AG04450 (cell line): ENCODE results near the gene PPM1H. TPM values are rescaled to one million over a fixed set of nuclear protein-coding genes. Genes with fewer than 3 reads are reported as not detected.
A peak's percentile ranks its signal among the peaks of the same experiment; 100 is the strongest.

Experiments
- CTCF ChIA-PET: fragments of 300-600, 350-600 bp; formaldehyde crosslinking; extraction: SDS; loops from one replicate; lab custom pipeline; 2022; ENCODE audit warnings: antibody characterized with exemption, inconsistent platforms; lab: Charles Lee
- POLR2A ChIA-PET: fragments of 350-600 bp; formaldehyde crosslinking; extraction: SDS; loops from one replicate; lab custom pipeline; 2021; ENCODE audit warnings: antibody characterized with exemption, inconsistent platforms; lab: Yijun Ruan, JAX
- DNase-seq: peaks from one replicate; pipeline ENCODE4 v3.0.0-alpha.2; 2011; ENCODE audit warnings: low read depth, low spot score
- H3K27ac ChIP-seq: one replicate; pipeline ENCODE4 v1.5.1; 2012; ENCODE audit warnings: low read depth, low read length, control low read depth
- H3K27me3 ChIP-seq: one replicate; pipeline ENCODE4 v1.6.0; 2012; ENCODE audit warnings: low read length; ENCODE audit not compliant: control insufficient read depth, insufficient read depth
- H3K4me3 ChIP-seq: 2 replicates; pipeline ENCODE4 v1.5.1; 2011; ENCODE audit warnings: mild to moderate bottlenecking, low read depth, low read length, control low read depth
- H3K9me3 ChIP-seq: 2 replicates; pipeline ENCODE4 v1.5.1; 2012; ENCODE audit warnings: low read length; ENCODE audit not compliant: control insufficient read depth, insufficient read depth
- polyA plus RNA-seq: library from polyadenylated mRNA; depleted of rRNA; stranded (reverse); fragments of >200 nt; gene quantifications from 2 replicates; pipeline ENCODE4 v1.2.3, GENCODE V29; 2011; rRNA removed
- small RNA-seq: library from RNA; depleted of rRNA; stranded (forward); fragments of <200 nt; gene quantifications from one replicate; pipeline ENCODE3, GENCODE V24; 2012; ENCODE audit warnings: low read depth; ENCODE audit not compliant: insufficient read length
- TF ChIP-seq, protein P1 (sequence below): IDR thresholded peaks from 2 replicates; pipeline ENCODE4 v1.5.1; 2011; ENCODE audit warnings: low read depth, low read length, control low read depth, inconsistent platforms

PPM1H gene
- polyA plus RNA-seq, 1 experiment: 0.12 TPM

DNA sequence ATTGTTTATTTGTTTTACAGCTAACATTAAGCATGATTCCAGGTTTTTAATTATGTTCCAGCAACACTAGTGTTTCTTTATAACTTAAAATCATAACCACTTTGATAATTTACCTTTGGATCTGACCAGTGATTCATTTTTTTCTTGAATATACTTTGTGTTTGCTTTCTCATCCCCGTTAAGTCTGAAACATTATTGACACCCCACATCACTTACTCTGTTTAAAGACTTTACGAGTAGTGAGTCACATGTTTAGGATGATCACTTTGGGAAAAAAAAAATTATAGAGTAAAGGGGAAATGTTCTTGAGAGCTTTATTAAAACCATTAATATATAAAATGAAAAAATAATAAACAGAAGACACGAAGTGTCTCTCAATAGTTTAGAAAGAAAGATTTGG, 336.1 kb downstream of the PPM1H start:
- POLR2A ChIA-PET: interaction anchor here (0.6 kb wide), 1 partner anchor 37 kb away, joined by 4 read pairs; no protein-coding TSS in a partner anchor
- TF ChIP-seq, protein P1, sequence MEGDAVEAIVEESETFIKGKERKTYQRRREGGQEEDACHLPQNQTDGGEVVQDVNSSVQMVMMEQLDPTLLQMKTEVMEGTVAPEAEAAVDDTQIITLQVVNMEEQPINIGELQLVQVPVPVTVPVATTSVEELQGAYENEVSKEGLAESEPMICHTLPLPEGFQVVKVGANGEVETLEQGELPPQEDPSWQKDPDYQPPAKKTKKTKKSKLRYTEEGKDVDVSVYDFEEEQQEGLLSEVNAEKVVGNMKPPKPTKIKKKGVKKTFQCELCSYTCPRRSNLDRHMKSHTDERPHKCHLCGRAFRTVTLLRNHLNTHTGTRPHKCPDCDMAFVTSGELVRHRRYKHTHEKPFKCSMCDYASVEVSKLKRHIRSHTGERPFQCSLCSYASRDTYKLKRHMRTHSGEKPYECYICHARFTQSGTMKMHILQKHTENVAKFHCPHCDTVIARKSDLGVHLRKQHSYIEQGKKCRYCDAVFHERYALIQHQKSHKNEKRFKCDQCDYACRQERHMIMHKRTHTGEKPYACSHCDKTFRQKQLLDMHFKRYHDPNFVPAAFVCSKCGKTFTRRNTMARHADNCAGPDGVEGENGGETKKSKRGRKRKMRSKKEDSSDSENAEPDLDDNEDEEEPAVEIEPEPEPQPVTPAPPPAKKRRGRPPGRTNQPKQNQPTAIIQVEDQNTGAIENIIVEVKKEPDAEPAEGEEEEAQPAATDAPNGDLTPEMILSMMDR: no peak
- H3K4me3 ChIP-seq: no peak overlapping the region
- DNase-seq: no peak
- CTCF ChIA-PET: interaction anchor here (0.9 to 6.5 kb wide), 3 partner anchors 16 to 198 kb away, joined by 3 to 72 read pairs (median 5); no protein-coding TSS in a partner anchor
- H3K9me3 ChIP-seq: no peaks in the 10 kb centered on the region
- H3K27me3 ChIP-seq: no peaks in the 10 kb centered on the region
- no peak overlapping the region for H3K27ac ChIP-seq

DNA sequence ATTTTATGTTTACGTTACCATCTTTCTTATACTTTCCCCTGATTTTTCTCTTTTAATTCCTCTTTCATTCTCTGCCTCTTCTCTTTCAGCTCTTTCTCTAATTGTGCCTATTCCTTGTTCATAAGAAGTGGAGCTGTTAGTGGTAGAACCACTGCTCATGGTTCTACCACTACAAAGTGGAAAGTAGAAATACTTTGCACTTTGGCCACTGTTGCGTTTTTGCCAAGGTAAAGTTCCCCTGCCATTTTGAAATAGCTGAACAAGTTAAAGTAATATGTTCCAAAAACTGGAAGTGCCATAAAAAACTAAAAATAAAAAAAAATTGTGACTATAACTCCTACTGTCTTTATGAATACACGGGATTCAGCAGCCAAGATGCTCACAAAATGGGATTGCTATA, 337.7 kb downstream of the PPM1H start:
- Histone ChIP-seq H3K27ac (no peak overlapping the region), H3K9me3 (no peaks in the 10 kb centered on the region), H3K27me3 (no peaks in the 10 kb centered on the region), H3K4me3 (no peak overlapping the region)
- DNase-seq: no peak
- CTCF ChIA-PET: interaction anchor here (0.7 kb wide), 1 partner anchor 197 kb away, joined by 3 read pairs; no protein-coding TSS in a partner anchor
- POLR2A ChIA-PET: no interaction called here
- TF ChIP-seq, protein P1: no peak

Small RNA genes lying within 50 kb of the gene (small RNA-seq; reads per million reads assigned to genes)
- 70,390 reads per million, percentile 100 among the genes with 10 or more reads in this experiment for gene MIRLET7I
- gene RF00019: not detected
- 1.1 reads per million for gene RNU1-83P

Other genes starting within 250 kb of the PPM1H start
- not detected in 2 replicates for gene AVPR1A, start 216.1 kb upstream of the PPM1H start, polyA plus RNA-seq